Coronary artery (tissue), 2 donors: ENCODE results near the gene FSCN2.
A peak's percentile ranks its signal among the peaks of the same experiment; 100 is the strongest.

Source experiments
- DNase-seq: peaks from one replicate; pipeline ENCODE4 v3.0.0-alpha.2; 2017; ENCODE audit warnings: low spot score
- H3K27ac ChIP-seq, 2 donors: fragments of 200-600 bp; sonication (generic); one replicate each; pipeline ENCODE4 v1.5.1; 2016 to 2019
- H3K4me3 ChIP-seq: fragments of 200-600 bp; sonication (generic); 2 replicates; pipeline ENCODE4 v1.5.1; 2016; ENCODE audit warnings: mild to moderate bottlenecking, moderate library complexity
- CTCF ChIP-seq: fragments of 200-600 bp; sonication (generic); IDR thresholded peaks from one replicate; pipeline ENCODE4 v1.5.1; 2019; ENCODE audit warnings: antibody characterized with exemption

Gene FSCN2

GRCh38 chr17:81518113-81518784 lies 9.9 kb upstream of the FSCN2 start:
- Histone ChIP-seq H3K27ac (peak overlapping the region; percentile 99), H3K4me3 (peak overlapping the region; percentile 97)
- no peak for TF ChIP-seq CTCF
- DNase-seq, result no peak

GRCh38 chr17:81518785-81519283 lies 9.3 kb upstream of the FSCN2 start:
- TF ChIP-seq CTCF, result no peak
- H3K27ac ChIP-seq, result peak overlapping the region; percentile 99
- no peak for DNase-seq
- H3K4me3 ChIP-seq, result peak overlapping the region; percentile 97

GRCh38 chr17:81519284-81520020 lies 8.7 kb upstream of the FSCN2 start:
- TF ChIP-seq CTCF, result peak; percentile 27
- no peak for DNase-seq
- Histone ChIP-seq H3K27ac (peak overlapping the region in 1 of 2 donors; percentile 99), H3K4me3 (peak overlapping the region; percentile 97)

DNA sequence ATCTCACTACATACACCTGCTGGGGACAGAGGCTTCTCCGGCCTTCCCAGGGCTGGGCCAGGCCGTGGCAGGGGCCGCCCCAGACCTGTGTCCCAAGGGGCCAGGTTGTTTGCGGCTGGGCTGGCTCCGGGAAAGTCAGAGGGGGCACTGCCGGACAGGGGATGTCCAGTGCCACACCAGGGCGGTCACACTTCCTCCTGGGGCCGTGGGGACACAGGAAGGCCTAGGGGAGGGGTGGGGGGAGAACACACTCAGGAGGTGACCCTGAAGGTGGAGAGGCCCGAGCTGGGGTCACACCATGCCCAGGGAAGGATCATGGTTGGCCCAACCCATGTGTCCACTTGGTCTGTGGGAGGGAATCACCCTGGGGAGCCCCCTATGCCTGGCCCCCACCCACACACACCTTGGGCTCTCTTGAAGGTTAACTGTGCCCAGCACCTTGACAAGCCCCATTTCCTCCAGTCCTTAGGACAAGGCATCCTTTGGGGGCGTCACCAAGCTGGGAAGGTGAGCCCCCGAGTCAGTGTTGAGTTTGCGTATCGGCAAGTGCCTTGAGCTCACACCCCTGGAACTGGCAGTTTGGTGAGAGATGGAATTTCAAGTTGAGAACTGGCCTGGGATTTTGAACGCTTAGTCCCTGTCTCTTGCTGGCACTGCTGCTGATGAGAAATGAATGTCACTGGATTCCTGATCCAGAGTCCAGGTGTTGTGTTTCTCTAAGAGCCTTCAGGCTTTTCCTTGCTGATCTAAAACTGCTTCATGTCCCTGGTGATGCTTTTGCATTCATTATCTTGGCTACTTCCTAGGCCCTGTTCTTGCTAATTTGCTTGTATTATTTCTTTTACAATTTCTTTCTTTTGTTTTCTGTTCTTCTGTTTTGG lies 7.9 kb upstream of the FSCN2 start:
- no peak overlapping the region for H3K4me3 ChIP-seq
- no peak overlapping the region for H3K27ac ChIP-seq
- no peak for TF ChIP-seq CTCF
- DNase-seq, result no peak

DNA sequence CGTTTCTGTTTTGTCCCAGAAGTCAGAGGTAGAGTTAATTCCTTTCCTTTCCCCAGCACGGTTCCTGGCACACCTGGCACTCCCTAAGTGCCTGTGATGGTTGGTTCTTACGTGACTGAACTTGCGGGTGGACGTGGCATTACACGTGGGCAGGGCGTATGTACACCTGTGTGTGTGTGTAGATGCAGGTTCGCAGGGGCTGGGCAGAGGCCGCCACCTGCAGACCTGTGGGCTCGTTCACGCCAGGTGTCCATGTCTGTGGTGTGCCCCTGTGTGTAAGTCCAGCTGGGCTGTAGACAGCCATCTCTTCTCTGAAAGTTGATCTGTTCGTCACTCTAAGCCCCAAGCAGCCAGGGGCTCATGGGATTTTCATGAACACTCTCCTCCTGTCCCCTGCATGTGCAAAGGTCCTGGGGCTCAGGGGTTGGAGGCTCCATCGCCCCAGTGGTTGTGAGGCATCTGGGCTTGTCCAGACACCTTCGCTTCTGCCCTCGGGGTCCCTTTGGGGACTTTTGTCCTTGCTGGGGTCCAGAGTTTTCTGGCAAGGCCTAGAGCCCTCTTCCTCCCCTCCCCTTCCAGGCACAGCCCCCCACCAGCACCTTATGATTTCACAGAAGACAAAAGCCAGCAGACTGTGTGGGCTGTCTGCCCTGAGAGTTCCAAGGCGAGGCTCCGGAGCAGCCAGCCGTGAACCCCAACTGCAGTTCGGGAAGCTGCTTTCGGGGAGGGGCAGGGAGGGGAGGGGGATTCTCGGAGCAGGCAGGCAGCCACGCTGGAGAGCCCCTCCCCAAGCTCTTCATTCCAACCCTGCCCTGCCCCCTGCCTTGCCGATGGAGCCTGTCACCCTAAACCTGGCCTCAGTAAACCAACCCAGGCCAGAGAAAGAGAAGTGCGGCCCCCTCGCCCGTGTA lies 5.4 kb upstream of the FSCN2 start:
- no peak for DNase-seq
- H3K27ac ChIP-seq, result no peak overlapping the region
- no peak for TF ChIP-seq CTCF
- no peak overlapping the region for H3K4me3 ChIP-seq

GRCh38 chr17:81523402-81524038 lies 4.7 kb upstream of the FSCN2 start:
- TF ChIP-seq CTCF, result no peak
- Histone ChIP-seq H3K4me3 (no peak overlapping the region), H3K27ac (no peak overlapping the region)
- no peak for DNase-seq
